IMR-90 (cell line): Measurements from ENCODE around the gene ATP11A. TPM values are rescaled to one million over a fixed set of nuclear protein-coding genes. Genes with fewer than 3 reads are reported as not detected.

Source experiments
- ATAC-seq: fragments of 200-7000 bp; cut with Tn5 transposase; 2 replicates; pipeline ENCODE4 v1.9.1; 2020; ENCODE audit warnings: low read depth, mild to moderate bottlenecking, moderate library complexity
- BruUV-seq: library from RNA; stranded (reverse); fragments of 400-500 nt; replicated peaks from 2 replicates; lab custom pipeline; 2021; lab: Mats Ljungman, UMichigan
- CTCF ChIA-PET: fragments of 300-600 bp; formaldehyde crosslinking; extraction: SDS; loops from one replicate; lab custom pipeline; 2021; ENCODE audit warnings: antibody characterized with exemption; lab: Yijun Ruan, JAX
- POLR2A ChIA-PET: fragments of 300-600 bp; sonication (Branson Sonifier 250); formaldehyde crosslinking; loops from one replicate; lab custom pipeline; 2022; ENCODE audit warnings: antibody characterized with exemption; ENCODE audit not compliant: unreplicated experiment; lab: Charles Lee
- DNase-seq: peaks from one replicate; pipeline ENCODE4 v3.0.0; 2013
- H2AFZ ChIP-seq: replicated peaks from 2 replicates; pipeline ENCODE3; 2013; ENCODE audit warnings: low read length, mild to moderate bottlenecking; ENCODE audit not compliant: poor library complexity
- H2AK5ac ChIP-seq: 2 replicates; pipeline ENCODE4 v1.6.1; 2013; ENCODE audit warnings: low read depth, low read length, inconsistent platforms
- H2AK9ac ChIP-seq: replicated peaks from 2 replicates; pipeline ENCODE3; 2013; ENCODE audit warnings: mild to moderate bottlenecking, low read depth, low read length, moderate library complexity; ENCODE audit not compliant: poor library complexity
- H2BK120ac ChIP-seq: 2 replicates; pipeline ENCODE4 v1.6.1; 2013; ENCODE audit warnings: low read depth, low read length, inconsistent platforms
- H2BK15ac ChIP-seq: 3 replicates; pipeline ENCODE4 v1.6.1; 2013; ENCODE audit warnings: low read depth, low read length, inconsistent platforms
- H2BK20ac ChIP-seq: 2 replicates; pipeline ENCODE4 v1.6.1; 2013; ENCODE audit warnings: low read depth, mild to moderate bottlenecking, inconsistent platforms, low read length, moderate library complexity
- H2BK5ac ChIP-seq: 2 replicates; pipeline ENCODE4 v1.6.1; 2013; ENCODE audit warnings: mild to moderate bottlenecking, low read depth, low read length, inconsistent platforms; ENCODE audit not compliant: poor library complexity, severe bottlenecking
- H3K14ac ChIP-seq: replicated peaks from 2 replicates; pipeline ENCODE4 v1.6.1; 2013; ENCODE audit warnings: low read depth, low read length, inconsistent platforms
- H3K18ac ChIP-seq: 2 replicates; pipeline ENCODE4 v1.6.1; 2013; ENCODE audit warnings: low read depth, low read length, control low read depth
- H3K23ac ChIP-seq: 2 replicates; pipeline ENCODE4 v1.6.1; 2013; ENCODE audit warnings: low read depth, low read length, inconsistent platforms
- H3K27ac ChIP-seq: 2 replicates; pipeline ENCODE4 v1.5.1; 2013; ENCODE audit warnings: mild to moderate bottlenecking, control low read depth, low read length; ENCODE audit not compliant: insufficient read depth
- H3K27me3 ChIP-seq: 2 replicates; pipeline ENCODE4 v1.6.1; 2013; ENCODE audit warnings: low read length; ENCODE audit not compliant: control insufficient read depth, insufficient read depth
- H3K36me3 ChIP-seq: 2 replicates; pipeline ENCODE4 v1.6.1; 2013; ENCODE audit warnings: low read length, mixed read lengths; ENCODE audit not compliant: control insufficient read depth, insufficient read depth
- H3K4ac ChIP-seq: 2 replicates; pipeline ENCODE4 v1.6.1; 2013; ENCODE audit warnings: low read depth, low read length, inconsistent platforms
- H3K4me1 ChIP-seq: 2 replicates; pipeline ENCODE4 v1.6.1; 2013; ENCODE audit warnings: low read length, mixed read lengths; ENCODE audit not compliant: control insufficient read depth, insufficient read depth
- H3K4me2 ChIP-seq: 2 replicates; pipeline ENCODE4 v1.6.1; 2013; ENCODE audit warnings: low read depth, mild to moderate bottlenecking, control low read depth, low read length, moderate library complexity
- H3K4me3 ChIP-seq: 2 replicates; pipeline ENCODE4 v1.5.1; 2013; ENCODE audit warnings: low read depth, mild to moderate bottlenecking, control low read depth, low read length, moderate library complexity; ENCODE audit not compliant: insufficient read depth
- H3K56ac ChIP-seq: 2 replicates; pipeline ENCODE4 v1.6.1; 2013; ENCODE audit warnings: low read length, inconsistent platforms; ENCODE audit not compliant: insufficient read depth; ENCODE audit errors: extremely low read depth
- H3K79me1 ChIP-seq, 2 experiments: 2 replicates each; pipeline ENCODE4 v1.6.1; 2013; ENCODE audit warnings: low read length in 2 of 2, inconsistent platforms in 1 of 2, low read depth in 1 of 2
- H3K9ac ChIP-seq: 2 replicates; pipeline ENCODE4 v1.6.1; 2013; ENCODE audit warnings: low read depth, low read length, control low read depth
- H3K9me1 ChIP-seq: 2 replicates; pipeline ENCODE4 v1.6.1; 2013; ENCODE audit warnings: low read length, inconsistent platforms; ENCODE audit not compliant: insufficient read depth
- H3K9me3 ChIP-seq: 2 replicates; pipeline ENCODE4 v1.6.1; 2013; ENCODE audit warnings: low read length; ENCODE audit not compliant: control insufficient read depth, insufficient read depth
- H4K20me1 ChIP-seq: 2 replicates; pipeline ENCODE4 v1.6.1; 2013; ENCODE audit warnings: low read length, inconsistent platforms; ENCODE audit not compliant: insufficient read depth
- H4K5ac ChIP-seq: 2 replicates; pipeline ENCODE4 v1.6.1; 2013; ENCODE audit warnings: mild to moderate bottlenecking, low read depth, low read length, control low read depth
- H4K8ac ChIP-seq, 2 experiments: 2 replicates each; pipeline ENCODE4 v1.6.1; 2013; ENCODE audit warnings: low read depth in 2 of 2, low read length in 2 of 2, control low read depth in 1 of 2, inconsistent platforms in 1 of 2
- H4K91ac ChIP-seq: 2 replicates; pipeline ENCODE4 v1.6.1; 2013; ENCODE audit warnings: low read depth, low read length, inconsistent platforms; ENCODE audit not compliant: insufficient read depth
- FOS ChIP-seq: fragments of 150-350 bp; IDR thresholded peaks from 2 replicates; pipeline ENCODE4 v1.6.1; 2016; ENCODE audit warnings: low read depth, low read length
- MXI1 ChIP-seq: IDR thresholded peaks from 2 replicates; pipeline ENCODE4 v1.6.1; 2012; ENCODE audit warnings: low read depth, mild to moderate bottlenecking, low read length, moderate library complexity, borderline replicate concordance
- RFX5 ChIP-seq: IDR thresholded peaks from 2 replicates; pipeline ENCODE4 v1.8.0; 2012; ENCODE audit warnings: low read depth, mild to moderate bottlenecking, low read length, moderate library complexity
- WGBS, 2 experiments: methylation state at CpG; one replicate each; pipeline versions ENCODE4 v1.1.5 to v1.1.7; 2013; ENCODE audit warnings: missing lambda C conversion rate in 2 of 2; ENCODE audit not compliant: insufficient read length in 1 of 2; ENCODE audit errors: extremely low coverage in 2 of 2; 5-methylcytosine and 5-hydroxymethylcytosine counted together
- dilution Hi-C: fragments of 300-500 bp; cut with HindIII; formaldehyde crosslinking; loops from one replicate; pipeline ENCODE4 v1.14.3; 2018; ENCODE audit warnings: low sequenced_read_pairs; ENCODE audit not compliant: unreplicated experiment
- in situ Hi-C: fragments of 300-500 bp; cut with MboI; formaldehyde crosslinking; loops from 3 replicates; pipeline ENCODE4 v1.14.3; 2019; ENCODE audit warnings: low sequenced_read_pairs, inconsistent platforms, mixed read lengths
- intact Hi-C: fragments of 100-400 bp; cut with micrococcal nuclease; formaldehyde crosslinking; loops from 2 replicates; pipeline ENCODE4 v1.10.0; 2022
- polyA plus RNA-seq, 3 experiments: library from polyadenylated mRNA; depleted of rRNA; stranded (reverse); fragments of >200 nt; gene quantifications; 2 replicates each; pipeline ENCODE4 v1.2.3, GENCODE V29; 2012; ENCODE audit warnings: low replicate concordance in 1 of 3
- total RNA-seq: library from RNA; depleted of rRNA; stranded (reverse); fragments of >200 nt; gene quantifications from 2 replicates; pipeline ENCODE4 v1.2.3, GENCODE V29; 2012

Gene ATP11A
- total and polyA plus RNA-seq, 2 of the 4 experiments (the other 2 are of a cell fraction), result 8.4 to 12.0 TPM

GRCh38 chr13:112819111-112819510 is 129.3 kb downstream of the ATP11A start:
- Histone ChIP-seq H3K27me3 (no peaks in the 10 kb centered on the region), H3K4me2 (no peak overlapping the region), H2BK15ac (no peak overlapping the region), H2AFZ (no peak overlapping the region), H2BK120ac (no peak overlapping the region), H3K36me3 (peaks cover 39% of the 10 kb centered on the region), H3K4me1 (peaks cover 5% of the 10 kb centered on the region; the same call in 1 of the 2 replicates), H3K27ac (no peak overlapping the region), H3K9me1 (peaks cover 9% of the 10 kb centered on the region), H3K18ac (no peak overlapping the region), H3K4me3 (no peak overlapping the region), H3K79me1 (no peaks in the 10 kb centered on the region), H4K5ac (no peak overlapping the region), H3K56ac (no peak overlapping the region), H2AK9ac (no peak overlapping the region), H2AK5ac (no peak overlapping the region), H3K23ac (no peak overlapping the region), H3K14ac (no peak overlapping the region), H3K9ac (no peak overlapping the region), H4K91ac (no peak overlapping the region), H4K8ac (no peak overlapping the region), H3K4ac (no peak overlapping the region), H3K9me3 (no peaks in the 10 kb centered on the region; the same call in 1 of the 2 replicates), H4K20me1 (no peaks in the 10 kb centered on the region), H2BK5ac (no peak overlapping the region), H2BK20ac (no peak overlapping the region)
- ChIA-PET CTCF (no interaction called here), POLR2A (no interaction called here)
- in situ Hi-C loops (no loop called here), dilution Hi-C loops (no loop called here), intact Hi-C loops (no loop called here)
- 100% methylated on average over 3 of the region's 13 CpGs; no CpG with 5 or more reads in 1 of the 2 experiments for WGBS, 2 experiments
- no peak for ATAC-seq
- BruUV-seq, result no TSS peak
- no peak for TF ChIP-seq FOS
- no peak for TF ChIP-seq RFX5
- TF ChIP-seq MXI1, result no peak
- no peak for DNase-seq
